Measurements from ENCODE around the gene SLC12A2.

The SLC12A2 gene

DNA sequence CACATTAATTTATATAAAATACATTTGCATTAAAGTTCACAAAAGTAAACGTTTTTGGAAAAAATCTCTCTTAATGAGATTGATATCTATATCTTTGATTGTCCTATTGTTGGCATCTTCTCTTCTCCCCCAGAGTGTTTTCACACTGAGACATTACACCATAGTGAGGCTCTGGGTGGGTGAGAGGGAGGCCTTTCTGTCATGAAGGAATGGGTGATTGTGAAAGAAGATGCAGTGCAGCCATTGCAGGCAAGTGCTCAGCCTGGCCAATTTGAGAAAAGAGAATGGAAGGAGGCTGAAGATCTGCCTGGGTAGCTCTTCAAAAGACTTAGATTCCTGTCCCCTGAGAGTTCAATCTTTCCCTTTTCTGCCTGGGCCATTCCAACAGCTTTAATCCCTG is 140.8 kb downstream of the SLC12A2 start:
- no peak for DNase-seq (ENCODE audit: low read depth in 1 of 2, low spot score in 1 of 2)

DNA sequence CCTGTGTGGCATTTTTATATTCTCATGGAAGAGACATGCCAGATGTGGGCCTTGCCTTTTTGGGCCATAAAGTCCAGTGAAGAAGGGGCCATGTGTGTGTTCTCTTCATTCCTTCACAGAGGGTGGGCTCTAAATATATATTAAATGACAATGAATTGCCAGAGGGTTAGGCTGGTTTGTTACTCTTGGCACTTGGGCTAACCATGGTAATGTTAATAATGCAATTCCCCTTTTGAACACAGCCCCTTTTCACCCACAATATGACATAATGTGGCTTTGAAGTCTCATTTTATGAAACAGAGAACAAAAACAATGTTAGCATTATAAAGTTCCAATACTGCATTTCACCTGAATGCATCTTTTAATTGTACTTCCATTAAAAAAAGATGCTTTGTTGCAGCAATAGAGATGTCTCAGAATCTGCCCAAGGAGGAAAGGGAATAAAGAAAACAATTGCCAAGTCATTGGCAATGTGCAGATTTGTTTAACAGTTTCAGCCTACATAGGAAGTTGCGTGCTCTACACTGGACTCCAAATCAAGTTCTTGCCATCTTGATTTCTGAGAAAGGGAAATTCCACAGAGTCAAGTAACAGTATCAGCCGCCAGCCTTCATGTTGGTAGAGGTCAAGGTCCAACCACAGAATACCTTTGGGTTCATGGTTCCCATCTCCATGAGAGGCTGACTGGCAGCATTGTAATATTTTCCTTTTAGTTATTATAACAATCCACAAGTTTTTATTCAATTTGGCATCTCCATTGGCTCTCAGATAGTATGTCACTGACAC is 141.9 kb downstream of the SLC12A2 start:
- DNase-seq (ENCODE audit: low read depth in 1 of 2, low spot score in 1 of 2) = no peak

DNA sequence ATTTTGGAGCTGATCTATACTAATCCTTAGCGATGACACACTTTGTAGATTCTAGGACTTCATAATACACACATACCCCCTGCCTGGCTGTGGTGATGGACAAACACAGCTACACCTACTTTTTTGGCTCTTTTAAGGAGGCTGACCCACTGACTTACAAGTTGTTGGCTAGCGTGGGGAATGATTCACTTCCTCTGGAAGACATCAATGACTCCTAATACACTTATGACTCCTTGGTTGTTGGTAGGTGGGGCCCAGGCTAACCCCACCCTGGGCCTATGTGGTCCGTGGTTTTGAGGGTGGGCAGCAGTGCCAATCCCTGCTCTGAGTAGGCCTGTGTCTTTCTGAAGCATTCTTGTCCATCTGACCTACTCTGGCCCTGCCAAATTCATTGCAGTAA is 144.4 kb downstream of the SLC12A2 start:
- DNase-seq (ENCODE audit: low read depth in 1 of 2, low spot score in 1 of 2) = no peak

DNA sequence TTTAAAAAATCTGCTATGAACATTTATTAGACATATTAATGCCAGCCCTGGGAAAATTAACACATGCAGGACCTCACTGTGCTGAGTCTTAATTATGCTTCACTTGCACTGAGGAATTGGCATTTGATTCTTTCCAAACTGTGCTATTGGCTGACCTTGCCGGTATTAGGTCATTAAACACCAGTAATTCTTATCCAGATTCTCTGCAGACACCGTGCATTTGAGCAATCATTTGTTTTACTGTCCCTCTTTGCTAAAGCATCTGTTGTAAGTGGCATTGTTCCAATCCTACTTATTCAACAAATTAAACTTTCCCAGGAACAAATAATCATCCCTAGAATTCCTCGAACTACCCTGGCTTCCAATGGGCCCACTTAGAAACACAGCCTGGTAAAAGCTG is 145.0 kb downstream of the SLC12A2 start:
- DNase-seq (ENCODE audit: low read depth in 1 of 2, low spot score in 1 of 2) = no peak

DNA sequence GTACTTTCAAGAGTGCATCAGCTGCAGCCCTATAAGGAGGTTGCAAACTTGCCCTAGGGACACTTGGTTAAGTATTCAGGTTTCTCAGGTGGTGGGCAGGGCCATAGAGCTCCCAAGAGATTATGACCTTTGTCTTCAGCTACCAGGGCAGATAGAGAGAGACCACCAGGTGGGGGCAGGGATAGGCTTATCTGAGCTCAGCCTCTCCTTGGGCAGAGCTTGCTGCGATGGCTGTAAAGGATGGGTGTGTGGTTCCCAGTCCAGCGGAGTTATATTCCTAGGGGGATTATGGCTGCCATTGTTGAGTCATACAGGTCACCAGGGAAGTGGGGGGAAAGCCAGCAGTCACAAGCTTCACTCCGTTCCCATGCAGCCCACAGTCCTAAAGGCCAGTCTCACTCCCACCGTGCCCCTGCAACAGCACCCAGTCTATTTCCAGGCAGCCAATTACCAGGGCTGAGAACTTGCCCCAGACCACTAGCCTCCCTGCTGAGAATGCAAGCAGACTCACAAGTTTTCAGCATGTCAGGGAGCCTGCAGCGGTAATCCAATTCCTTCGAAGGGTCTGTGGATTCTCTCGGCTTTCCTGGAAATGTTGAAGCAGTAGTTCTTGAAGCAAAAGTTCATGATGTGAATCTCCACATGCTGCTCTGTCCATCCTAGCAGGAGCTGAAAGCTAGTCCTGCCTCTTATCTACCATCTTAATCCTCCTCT is 151.5 kb downstream of the SLC12A2 start:
- DNase-seq (ENCODE audit: low read depth in 1 of 2, low spot score in 1 of 2) = no peak

DNA sequence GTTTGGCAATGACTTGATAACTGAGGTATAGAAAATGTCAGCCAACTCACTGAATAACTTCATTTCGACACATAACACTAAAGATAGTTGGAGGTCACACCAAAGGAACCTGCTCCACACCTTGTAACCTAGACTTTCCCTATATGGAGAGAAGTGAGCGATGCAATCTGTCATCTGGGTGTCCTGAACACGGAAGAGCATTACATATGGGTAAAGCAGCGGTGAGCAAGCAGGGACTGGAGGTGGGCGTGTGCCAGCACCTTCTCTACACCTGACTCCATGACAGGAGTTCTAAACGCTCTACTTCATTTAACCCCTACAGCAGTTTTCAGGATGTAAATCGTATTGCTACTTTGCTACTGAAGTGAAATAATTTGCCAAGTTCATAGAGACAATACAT is 152.8 kb downstream of the SLC12A2 start:
- no peak for DNase-seq (ENCODE audit: low read depth in 1 of 2, low spot score in 1 of 2)

DNA sequence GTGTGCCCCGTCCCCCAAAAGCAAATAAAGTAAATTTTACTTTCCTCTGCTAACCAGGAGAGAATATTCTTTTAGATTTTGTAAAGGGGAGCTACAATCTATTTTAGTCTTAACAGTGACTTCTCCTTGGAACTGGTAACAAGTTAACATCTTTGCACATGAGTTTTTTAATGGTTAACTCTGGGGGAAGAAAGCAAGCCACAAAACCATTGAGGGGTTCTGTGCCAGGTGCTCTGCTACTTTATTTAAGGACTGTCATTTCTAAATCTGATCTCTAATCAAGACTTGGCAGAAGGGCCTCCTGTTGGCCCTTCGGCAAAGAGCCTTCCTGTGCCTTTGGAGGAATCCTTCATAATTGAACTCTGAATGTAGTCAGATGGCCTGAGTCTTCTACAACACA is 153.4 kb downstream of the SLC12A2 start:
- DNase-seq (ENCODE audit: low read depth in 1 of 2, low spot score in 1 of 2) = no peak

DNA sequence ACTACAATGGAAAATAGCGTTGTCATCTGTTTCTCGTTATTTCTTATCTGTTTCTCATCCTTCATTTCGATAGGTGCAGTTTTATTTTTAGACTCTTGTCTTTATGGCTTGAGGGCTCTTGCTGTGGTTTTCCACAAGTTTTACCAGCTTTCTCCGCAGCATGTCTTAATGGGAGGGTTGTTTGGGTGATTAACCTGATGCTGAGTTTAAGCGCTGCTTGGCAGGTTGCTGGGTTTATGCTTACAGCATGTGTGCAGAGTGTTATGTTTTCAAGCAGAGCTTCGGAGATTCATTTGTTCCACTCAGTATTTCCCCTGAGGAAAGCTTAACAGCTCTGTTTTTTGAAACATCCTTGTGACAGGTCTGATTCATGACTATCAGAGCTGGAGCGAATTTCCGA is 154.0 kb downstream of the SLC12A2 start:
- DNase-seq (ENCODE audit: low read depth in 1 of 2, low spot score in 1 of 2) = no peak

Data from activated T-helper 1 cell treated with anti-CD3 and anti-CD28 coated beads, Interleukin-2, amount 50 U/mL, for 16 hours (primary cell).